Measurements from ENCODE around the gene FAM168B. TPM values are rescaled to one million over a fixed set of nuclear protein-coding genes. Genes with fewer than 3 reads are reported as not detected.

Gene FAM168B
- total RNA-seq, 1 experiment from 2014 or later = 111 TPM

DNA sequence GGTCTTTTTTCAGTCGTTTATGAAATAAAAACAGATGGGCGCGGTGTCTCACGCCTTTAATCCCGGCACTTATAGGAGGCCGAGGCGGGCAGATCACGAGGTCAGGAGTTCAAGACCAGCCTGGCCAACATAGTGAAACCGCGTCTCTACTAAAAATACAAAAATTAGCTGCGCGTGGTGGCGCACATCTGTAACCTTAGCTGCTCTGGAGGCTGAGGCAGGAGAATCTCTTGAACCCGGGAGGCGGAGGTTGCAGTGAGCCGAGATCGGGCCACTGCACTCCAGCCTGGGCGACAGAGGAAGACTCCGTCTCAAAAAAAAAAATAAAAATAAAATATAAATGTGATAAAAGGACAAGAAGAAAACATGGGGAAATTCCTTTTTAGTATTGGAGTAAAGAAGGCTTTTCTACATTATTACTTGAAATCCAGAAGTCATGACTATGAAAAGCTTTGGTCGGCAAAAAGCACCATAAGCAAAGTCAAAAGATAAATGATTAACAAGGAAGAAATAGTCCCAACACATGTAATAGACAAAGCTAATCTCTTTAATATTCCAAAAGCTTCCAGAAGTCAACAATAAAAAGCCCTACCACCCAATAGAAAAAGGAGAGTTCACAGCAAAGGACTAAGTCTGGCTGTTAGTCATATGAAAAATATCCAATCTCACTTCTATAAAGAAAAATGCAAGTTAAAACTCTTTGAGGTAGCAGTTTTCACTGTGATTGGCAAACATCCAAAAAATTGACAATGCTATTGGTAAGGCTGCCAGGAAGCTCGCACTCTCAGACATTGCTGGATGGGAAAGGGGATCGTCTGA is 1.4 kb upstream of the FAM168B start:
- no TSS peak for BruUV-seq (replicated peaks)
- CTCF ChIA-PET = interaction anchor here (1.0 kb wide), 1 partner anchor 10 kb away, joined by 3 read pairs; no protein-coding TSS in a partner anchor
- DNase-seq = no peak
- Mint-ChIP-seq H3K9me3 (ENCODE audit: low read depth, unreplicated experiment) (no peaks in the 10 kb centered on the region), H3K27ac (ENCODE audit: unreplicated experiment) (peak overlapping the region; percentile 80), H3K4me1 (ENCODE audit: low read depth, unreplicated experiment) (no peaks in the 10 kb centered on the region), H3K36me3 (ENCODE audit: insufficient read depth, unreplicated experiment) (peaks cover 52% of the 10 kb centered on the region), H3K27me3 (ENCODE audit: unreplicated experiment) (no peaks in the 10 kb centered on the region), H3K4me3 (ENCODE audit: low read depth, unreplicated experiment) (peak overlapping the region; percentile 74)
- intact Hi-C loops (cut with micrococcal nuclease; ENCODE audit: unreplicated experiment) = no loop called here
- TF ChIP-seq, protein P1, sequence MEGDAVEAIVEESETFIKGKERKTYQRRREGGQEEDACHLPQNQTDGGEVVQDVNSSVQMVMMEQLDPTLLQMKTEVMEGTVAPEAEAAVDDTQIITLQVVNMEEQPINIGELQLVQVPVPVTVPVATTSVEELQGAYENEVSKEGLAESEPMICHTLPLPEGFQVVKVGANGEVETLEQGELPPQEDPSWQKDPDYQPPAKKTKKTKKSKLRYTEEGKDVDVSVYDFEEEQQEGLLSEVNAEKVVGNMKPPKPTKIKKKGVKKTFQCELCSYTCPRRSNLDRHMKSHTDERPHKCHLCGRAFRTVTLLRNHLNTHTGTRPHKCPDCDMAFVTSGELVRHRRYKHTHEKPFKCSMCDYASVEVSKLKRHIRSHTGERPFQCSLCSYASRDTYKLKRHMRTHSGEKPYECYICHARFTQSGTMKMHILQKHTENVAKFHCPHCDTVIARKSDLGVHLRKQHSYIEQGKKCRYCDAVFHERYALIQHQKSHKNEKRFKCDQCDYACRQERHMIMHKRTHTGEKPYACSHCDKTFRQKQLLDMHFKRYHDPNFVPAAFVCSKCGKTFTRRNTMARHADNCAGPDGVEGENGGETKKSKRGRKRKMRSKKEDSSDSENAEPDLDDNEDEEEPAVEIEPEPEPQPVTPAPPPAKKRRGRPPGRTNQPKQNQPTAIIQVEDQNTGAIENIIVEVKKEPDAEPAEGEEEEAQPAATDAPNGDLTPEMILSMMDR (IDR thresholded peaks at IDR 0.05; ENCODE audit: unreplicated experiment) = no peak

DNA sequence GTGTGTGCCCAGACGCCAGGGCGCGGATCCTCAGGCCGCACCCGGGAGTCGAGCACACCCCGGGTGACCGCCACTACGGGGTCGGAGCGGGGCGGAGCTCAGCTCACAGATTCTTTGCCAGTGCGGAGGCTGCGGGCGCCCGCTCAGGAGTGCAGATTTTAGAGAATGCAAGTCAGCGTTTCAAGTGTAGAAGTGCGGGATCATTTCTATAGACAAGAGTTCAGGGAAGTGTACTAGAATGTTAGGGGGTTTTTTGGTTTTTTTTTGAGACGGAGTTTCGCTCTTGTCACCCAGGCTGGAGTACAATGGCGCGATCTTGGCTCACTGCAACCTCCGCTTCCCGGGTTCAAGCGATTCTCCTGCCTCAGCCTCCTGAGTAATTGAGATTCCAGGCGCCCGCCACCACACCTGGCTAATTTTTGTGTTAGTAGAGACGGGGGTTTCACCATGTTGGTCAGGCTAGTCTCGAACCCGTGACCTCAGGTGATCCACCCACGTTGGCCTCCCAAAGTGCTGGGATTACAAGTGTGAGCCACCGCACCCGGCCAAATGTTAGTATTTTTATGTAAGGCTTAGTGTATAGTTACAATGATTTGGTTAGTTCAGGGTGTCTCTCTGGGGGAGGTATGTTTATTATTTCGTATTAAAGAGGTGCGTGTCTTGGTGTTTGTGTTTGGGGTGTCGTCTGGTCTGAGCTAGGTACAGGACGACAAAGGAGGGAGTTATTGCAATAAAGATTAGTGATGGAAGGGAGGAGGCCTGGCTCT is 619 bp upstream of the FAM168B start:
- BruUV-seq (replicated peaks) = TSS peak; percentile 94
- no peak for DNase-seq
- intact Hi-C loops (cut with micrococcal nuclease; ENCODE audit: unreplicated experiment) = no loop called here
- no peaks in the 10 kb centered on the region for H3K9me3 Mint-ChIP-seq (ENCODE audit: low read depth, unreplicated experiment)
- H3K4me3 Mint-ChIP-seq (ENCODE audit: low read depth, unreplicated experiment) = peak overlapping the region; percentile 74
- CTCF ChIA-PET = interaction anchor here (1.0 to 1.4 kb wide), 3 partner anchors 9 to 399 kb away, joined by 3 to 5 read pairs (median 4); partner anchors contain the start of gene MZT2A
- H3K27me3 Mint-ChIP-seq (ENCODE audit: unreplicated experiment) = no peaks in the 10 kb centered on the region
- TF ChIP-seq, protein P1 (IDR thresholded peaks at IDR 0.05; ENCODE audit: unreplicated experiment) = no peak
- peaks cover 60% of the 10 kb centered on the region for H3K36me3 Mint-ChIP-seq (ENCODE audit: insufficient read depth, unreplicated experiment)
- H3K27ac Mint-ChIP-seq (ENCODE audit: unreplicated experiment) = peak overlapping the region; percentile 80
- no peaks in the 10 kb centered on the region for H3K4me1 Mint-ChIP-seq (ENCODE audit: low read depth, unreplicated experiment)

DNA sequence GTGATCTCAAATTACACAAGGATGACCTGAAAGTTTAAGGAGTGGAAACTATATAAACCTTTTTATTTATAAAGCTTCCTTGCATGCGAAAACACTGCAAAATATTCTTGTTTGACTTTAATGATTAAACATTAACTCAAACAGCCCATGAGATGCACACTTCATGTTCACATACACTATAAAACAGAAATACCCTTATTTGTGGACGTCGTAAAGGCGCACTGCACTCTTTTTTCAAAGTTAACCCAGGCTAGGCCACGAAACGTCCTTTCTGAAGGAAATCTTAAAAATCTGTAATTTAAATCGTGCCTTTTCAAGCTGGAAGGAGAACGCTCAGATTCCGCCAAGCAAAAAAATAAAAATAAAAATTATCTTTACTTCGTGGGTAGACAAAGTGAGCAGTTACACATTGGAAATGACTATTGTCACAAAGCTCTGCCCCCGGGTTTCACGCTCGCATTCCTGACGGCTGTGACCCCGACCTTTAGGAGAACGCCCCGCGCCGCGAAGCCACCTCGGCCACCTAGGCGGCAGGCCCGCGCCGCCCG is 728 bp downstream of the FAM168B start:
- no TSS peak for BruUV-seq (replicated peaks)
- intact Hi-C loops (cut with micrococcal nuclease; ENCODE audit: unreplicated experiment) = no loop called here
- no peak for DNase-seq
- CTCF ChIA-PET = interaction anchor here (1.4 kb wide), 1 partner anchor 14 kb away, joined by 5 read pairs; no protein-coding TSS in a partner anchor
- peak overlapping the region; percentile 74 for H3K4me3 Mint-ChIP-seq (ENCODE audit: low read depth, unreplicated experiment)
- TF ChIP-seq, protein P1 (IDR thresholded peaks at IDR 0.05; ENCODE audit: unreplicated experiment) = no peak
- H3K4me1 Mint-ChIP-seq (ENCODE audit: low read depth, unreplicated experiment) = no peaks in the 10 kb centered on the region
- no peaks in the 10 kb centered on the region for H3K27me3 Mint-ChIP-seq (ENCODE audit: unreplicated experiment)
- no peaks in the 10 kb centered on the region for H3K9me3 Mint-ChIP-seq (ENCODE audit: low read depth, unreplicated experiment)
- H3K36me3 Mint-ChIP-seq (ENCODE audit: insufficient read depth, unreplicated experiment) = peaks cover 73% of the 10 kb centered on the region
- no peak overlapping the region for H3K27ac Mint-ChIP-seq (ENCODE audit: unreplicated experiment)

DNA sequence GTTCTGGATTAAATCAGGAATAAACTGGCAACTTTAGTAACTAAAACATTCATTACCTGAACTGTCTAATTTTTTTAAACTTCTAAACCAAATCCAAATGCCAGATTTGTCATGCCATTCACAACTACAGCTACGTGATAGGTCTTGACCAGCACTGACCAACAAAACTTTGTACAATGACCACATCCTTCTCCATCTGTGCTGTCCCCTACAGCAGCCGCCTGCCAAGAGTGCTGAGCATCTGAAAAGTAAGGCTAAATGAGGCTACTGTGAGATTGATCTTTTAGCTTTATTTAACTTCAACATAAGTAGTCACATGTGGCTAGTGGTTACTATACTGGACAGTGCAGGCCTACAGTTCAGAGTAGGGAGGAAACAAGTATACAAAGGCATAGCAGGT is 7.6 kb downstream of the FAM168B start:
- intact Hi-C loops (cut with micrococcal nuclease; ENCODE audit: unreplicated experiment) = no loop called here

More for the DNA sequence above, 7.6 kb downstream of the FAM168B start:
- TSS peak; percentile 0 for BruUV-seq (replicated peaks)
- Mint-ChIP-seq H3K27ac (ENCODE audit: unreplicated experiment) (no peak overlapping the region), H3K36me3 (ENCODE audit: insufficient read depth, unreplicated experiment) (peaks cover 81% of the 10 kb centered on the region), H3K4me1 (ENCODE audit: low read depth, unreplicated experiment) (peaks cover 13% of the 10 kb centered on the region), H3K9me3 (ENCODE audit: low read depth, unreplicated experiment) (no peaks in the 10 kb centered on the region), H3K4me3 (ENCODE audit: low read depth, unreplicated experiment) (no peak overlapping the region), H3K27me3 (ENCODE audit: unreplicated experiment) (no peaks in the 10 kb centered on the region)
- TF ChIP-seq, protein P1 (IDR thresholded peaks at IDR 0.05; ENCODE audit: unreplicated experiment) = no peak
- CTCF ChIA-PET = no interaction called here
- DNase-seq = no peak
